HG03095 (cell line): Measurements from ENCODE around the gene SYK.

ENCODE experiments used
- ATAC-seq: cut with Tn5 transposase; IDR thresholded peaks from one replicate; pipeline ENCODE4 v1.9.1; 2021; ENCODE audit warnings: moderate library complexity; ENCODE audit not compliant: unreplicated experiment

The SYK gene

GRCh38 chr9:90846770-90847419 is 45.3 kb downstream of the SYK start:
- no peak for ATAC-seq

- ATAC-seq, result no peak
These were observed 46.4 kb downstream of the SYK start for GRCh38 chr9:90847971-90848370.

DNA sequence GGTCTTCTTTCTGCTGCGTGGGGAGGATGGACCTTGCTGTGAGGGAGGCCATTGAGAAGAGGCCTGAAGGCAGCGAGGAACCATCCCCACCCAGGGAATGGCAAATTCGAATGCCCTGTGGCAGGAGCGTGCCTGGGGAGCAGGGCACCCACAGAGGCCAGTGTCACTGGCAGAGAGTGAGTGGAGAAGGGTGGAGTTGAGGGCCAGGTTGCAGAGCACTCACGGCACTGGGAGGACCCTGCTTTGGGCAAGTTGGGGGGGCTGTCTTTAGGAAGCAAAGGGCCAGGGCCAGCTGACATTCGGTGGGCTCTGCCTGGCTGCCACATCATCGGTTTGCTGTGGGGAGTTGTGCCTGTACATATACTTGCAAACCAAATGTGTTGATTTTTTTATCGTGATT is 47.2 kb downstream of the SYK start:
- no peak for ATAC-seq

- ATAC-seq, result no peak
These were observed 49.8 kb downstream of the SYK start for GRCh38 chr9:90851444-90851843.

GRCh38 chr9:90853945-90854344 is 52.3 kb downstream of the SYK start:
- ATAC-seq, result no peak

DNA sequence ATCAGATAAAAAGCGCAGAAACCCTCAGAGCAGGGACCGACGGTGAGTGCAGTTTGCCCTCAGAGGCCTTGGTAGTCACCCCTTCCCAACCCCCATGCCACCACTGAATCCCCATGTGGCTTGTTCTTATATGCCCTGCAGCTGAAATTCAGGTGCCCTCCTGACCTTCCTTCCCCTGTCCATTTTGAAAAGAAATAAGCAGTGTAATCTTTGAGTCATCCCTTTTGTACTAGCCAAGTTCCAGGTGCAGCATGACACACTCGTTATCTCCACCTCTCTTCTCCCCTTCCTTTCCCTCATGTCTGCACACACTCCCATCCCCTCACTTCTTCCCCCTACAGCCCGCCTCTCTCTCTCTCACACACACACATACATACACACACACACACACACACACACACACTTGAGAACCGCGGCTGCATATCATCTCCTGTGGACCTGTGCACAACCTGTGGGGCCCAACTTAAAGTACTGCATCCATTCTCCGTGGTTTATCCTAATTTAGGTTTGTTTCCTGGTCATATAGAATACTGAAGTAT is 53.1 kb downstream of the SYK start:
- no peak for ATAC-seq

DNA sequence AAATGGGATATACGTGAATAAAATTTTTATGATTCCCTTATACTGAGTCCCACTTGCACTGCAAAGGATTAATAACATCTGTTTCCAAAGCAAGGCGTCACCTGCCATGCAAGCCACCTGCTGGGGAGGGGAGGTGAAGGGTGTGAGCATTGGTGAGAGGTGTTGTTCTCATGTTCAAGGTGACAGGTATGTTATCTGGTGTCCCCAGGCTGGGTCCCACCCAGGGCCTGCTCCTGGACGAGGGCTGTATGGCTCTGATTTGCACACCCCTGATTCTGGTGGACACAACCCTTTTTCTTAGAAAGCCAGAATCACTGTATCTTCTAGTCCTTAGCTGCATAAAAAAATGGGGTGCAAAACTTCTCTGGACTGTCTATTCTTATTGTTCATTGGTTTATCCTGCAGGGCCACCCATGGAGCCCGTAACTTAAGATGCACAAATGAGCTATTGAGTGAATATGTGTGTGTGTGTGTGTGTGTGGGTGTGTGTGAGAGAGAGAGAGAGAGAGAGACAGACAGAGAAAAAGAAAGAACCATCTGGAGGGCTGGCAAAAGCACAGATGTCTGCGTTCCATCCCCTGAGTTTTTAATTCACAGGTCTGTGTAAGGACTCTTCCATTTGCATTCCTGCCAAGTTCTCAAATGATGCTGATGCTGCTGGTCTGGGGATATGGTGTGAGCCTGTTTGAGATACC is 53.7 kb downstream of the SYK start:
- no peak for ATAC-seq

DNA sequence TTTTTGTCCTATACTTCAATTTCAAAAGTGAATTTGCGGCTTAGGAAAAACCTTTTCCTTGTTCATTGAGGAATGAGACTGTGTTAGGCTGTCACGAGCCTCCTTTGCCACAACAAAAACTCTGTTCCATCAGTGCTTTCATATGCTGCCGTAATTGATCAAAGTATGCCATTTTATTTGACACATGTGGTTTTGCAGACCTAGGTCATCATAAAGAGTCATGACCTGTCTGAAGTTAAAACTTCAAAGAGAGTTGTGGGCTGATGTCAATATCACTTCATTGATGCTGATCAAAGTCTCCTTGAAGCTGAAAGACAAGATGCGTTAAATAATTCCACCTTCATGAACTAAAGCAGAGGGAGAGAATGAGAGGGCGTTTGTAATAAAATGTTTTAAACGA is 55.5 kb downstream of the SYK start:
- ATAC-seq, result no peak

DNA sequence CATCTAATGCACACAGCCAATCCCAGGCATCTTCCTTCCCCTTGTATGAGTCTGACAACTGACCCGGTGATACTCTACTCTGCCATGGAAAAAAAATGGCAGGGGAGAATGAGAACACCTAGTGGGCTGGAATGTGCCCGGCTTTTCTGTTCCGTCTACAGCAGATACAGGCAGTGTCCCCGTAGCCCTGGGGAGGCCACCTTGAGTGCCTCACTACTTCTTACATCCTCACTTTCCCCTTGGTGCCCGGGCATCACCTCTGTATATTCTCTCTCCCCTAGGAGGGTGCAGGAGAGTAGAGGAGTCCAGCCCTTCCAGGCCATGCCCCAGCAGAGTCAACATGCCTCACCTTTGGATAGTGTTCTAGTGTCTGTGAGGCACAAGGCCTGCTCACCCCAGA is 56.2 kb downstream of the SYK start:
- no peak for ATAC-seq

DNA sequence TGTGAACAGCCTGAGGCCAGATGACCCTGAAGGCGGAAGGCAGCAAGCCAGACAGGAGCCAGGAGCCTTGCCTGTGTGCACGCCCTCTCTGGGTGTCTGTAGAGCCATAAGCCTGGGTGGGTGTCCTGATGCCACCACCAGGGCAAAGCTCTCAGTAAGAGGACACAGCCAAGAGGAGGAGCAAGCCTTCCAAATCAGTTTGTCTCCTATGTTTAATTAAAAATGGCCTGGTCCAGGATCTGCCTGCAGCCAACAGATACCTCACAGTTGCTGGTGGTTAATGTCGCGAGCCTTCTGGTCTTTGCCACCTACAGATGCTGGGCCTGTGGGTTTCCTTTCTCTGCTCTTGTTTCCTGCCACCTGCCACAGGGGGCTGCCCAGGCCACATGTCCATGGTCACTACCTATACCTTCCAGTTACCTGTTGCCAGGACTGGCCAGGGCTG is 56.9 kb downstream of the SYK start:
- no peak for ATAC-seq

DNA sequence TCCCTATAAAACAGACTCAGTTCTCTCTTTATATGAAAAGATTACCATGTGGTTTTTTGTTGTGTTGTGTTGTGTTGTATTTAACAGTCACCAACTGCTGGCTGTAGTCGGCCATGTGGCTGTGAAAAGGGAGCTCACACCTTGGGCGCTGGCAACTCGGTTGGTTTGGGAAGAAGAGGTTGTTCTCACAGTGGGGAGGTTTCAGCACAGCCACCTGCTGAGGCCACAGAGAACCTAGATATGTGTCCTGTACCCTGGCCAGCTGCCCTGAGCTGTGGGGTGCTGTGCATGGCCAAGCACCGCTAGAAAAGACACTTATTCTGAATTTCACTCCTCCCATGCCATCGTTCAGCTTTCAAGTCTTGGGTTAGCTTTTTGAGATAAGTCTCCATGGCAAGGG is 58.8 kb downstream of the SYK start:
- no peak for ATAC-seq

DNA sequence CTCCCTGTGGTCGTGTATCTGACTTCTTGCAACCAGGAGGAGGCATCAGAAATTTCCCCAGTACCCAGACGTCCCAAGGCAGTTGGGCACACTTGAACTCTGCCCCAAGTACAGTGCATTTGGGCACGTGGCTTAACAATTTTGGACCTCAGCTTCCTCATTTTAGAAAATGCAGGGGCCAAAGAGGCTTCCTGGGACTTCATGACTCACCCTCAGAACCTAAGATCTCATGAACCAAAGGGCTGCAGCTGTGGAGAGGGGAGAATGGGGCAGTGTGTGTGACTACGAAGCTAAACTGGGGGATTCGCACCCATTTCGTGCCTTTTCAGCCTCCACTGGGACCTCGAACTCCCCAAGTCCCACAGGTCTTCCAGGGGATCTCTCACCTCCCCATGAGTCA is 59.2 kb downstream of the SYK start:
- no peak for ATAC-seq

- no peak for ATAC-seq
These were observed 59.8 kb downstream of the SYK start for GRCh38 chr9:90861380-90861779.

DNA sequence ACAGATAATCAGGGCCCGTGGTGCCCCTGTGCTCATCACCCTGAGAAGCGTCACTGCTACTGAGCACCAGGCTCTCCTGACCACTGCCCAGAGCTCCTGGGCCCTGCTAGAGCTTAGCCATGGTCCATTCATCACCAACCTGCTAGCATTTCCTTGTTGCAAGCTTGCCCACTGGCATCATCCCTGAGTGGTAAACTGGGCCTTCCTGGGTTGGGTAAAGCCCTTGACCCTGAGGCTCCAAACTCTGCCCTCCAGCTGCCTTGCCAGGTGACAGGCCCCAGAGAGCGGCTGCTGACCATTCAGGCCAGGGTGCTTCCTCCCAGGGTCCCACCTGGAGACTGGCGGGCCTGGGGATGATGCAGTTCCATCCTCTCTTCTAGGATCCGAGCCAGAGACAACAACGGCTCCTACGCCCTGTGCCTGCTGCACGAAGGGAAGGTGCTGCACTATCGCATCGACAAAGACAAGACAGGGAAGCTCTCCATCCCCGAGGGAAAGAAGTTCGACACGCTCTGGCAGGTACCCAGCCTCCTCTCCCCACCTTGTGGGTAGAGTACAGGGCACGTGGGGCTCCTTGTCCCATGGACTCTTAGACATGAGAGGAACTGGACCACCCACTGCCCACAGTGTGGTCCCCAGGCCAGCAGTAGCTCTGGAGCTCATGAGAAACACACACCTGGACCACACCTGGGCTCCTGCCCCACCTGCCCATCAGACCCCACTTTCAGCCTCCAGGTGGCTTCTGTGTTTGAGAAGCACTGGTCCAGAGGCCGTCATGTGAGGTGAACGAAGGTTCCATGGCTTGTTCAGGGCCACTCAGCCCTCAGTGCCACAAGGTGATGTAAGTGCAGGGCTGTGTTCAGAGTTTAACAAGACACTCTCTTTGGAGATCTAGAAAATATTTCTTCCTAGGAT is 60.5 kb downstream of the SYK start:
- no peak for ATAC-seq

- no peak for ATAC-seq
These were observed 63.2 kb downstream of the SYK start for GRCh38 chr9:90864779-90865178.

- ATAC-seq, result no peak
These were observed 65.5 kb downstream of the SYK start for GRCh38 chr9:90867101-90867500.

DNA sequence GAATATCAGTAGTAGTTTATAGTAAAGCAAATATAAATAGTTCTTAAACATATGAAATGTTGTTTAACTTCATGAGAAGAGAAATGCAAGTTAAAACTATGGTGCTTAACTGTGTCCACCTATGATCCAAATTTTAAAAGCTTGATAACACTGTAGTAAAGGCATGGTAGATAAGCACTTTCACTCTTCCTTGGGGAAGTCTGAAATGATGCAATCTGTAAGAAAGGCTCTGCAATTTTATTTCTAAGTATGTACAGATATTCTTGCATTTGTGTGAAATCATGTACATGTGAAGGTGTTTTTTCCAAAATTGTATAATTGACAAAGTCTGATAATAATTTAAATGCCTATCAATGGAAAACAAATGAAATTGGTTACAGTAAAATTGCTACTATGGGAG is 66.9 kb downstream of the SYK start:
- no peak for ATAC-seq

DNA sequence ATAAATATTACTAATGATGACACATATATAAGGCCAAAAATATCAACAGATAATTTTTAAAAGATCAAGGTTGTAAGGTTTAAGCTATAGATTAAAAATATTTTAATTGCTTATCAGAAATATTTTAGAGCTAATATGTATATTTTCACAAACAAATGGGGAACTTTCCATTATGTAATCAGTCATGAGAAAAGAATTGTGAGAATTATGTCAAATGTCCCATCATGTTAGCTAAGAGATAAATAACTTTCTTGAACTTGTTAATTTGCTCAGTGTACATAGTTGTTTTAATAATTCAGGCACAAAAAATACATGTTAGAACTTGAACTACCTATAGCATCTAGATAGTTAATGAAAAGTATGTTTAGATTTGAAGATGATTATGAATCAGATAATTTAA is 67.7 kb downstream of the SYK start:
- ATAC-seq, result no peak

DNA sequence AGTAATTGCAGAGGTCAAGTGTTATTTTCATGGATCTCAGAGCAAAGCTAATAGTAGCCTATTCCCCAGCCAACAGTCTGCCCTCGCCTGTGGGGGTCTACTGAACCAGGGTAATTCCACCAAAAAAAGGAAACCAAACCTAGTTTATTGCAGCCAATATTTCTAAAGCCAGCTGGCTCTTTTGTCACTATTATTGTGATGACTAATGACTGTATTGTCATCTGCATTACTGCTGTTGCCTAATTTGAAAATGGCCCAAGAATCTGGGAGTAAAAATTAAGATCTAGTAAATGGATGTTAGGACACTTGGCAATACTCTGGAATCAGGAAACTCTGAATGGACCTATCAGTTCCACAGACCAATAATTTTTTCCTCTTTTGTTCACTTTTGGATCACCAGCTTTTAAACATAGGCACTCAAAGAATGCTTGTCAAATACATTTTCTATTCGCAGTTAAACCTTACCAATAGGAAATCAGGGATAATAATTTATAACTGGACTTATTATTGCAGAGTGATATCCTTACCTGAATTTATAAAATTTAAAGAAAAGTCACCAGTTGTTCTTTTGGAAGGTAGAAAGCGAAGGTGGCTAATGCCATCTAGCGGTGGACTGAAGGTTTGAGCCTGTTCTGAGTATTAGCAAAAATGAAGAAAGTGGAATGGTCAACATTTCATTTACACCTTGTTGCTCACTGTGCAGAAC is 69.2 kb downstream of the SYK start:
- no peak for ATAC-seq

GRCh38 chr9:90871327-90871935 is 69.8 kb downstream of the SYK start:
- no peak for ATAC-seq
